Midbrain (tissue), 1 donor: ENCODE results near the gene USP30.

ENCODE experiments used
- DNase-seq: peaks from one replicate; lab custom pipeline; 2025; lab: John Stamatoyannopoulos, UW

The USP30 gene

GRCh38 chr12:109126784-109127183 lies 74.4 kb downstream of the USP30 start:
- no peak for DNase-seq

DNA sequence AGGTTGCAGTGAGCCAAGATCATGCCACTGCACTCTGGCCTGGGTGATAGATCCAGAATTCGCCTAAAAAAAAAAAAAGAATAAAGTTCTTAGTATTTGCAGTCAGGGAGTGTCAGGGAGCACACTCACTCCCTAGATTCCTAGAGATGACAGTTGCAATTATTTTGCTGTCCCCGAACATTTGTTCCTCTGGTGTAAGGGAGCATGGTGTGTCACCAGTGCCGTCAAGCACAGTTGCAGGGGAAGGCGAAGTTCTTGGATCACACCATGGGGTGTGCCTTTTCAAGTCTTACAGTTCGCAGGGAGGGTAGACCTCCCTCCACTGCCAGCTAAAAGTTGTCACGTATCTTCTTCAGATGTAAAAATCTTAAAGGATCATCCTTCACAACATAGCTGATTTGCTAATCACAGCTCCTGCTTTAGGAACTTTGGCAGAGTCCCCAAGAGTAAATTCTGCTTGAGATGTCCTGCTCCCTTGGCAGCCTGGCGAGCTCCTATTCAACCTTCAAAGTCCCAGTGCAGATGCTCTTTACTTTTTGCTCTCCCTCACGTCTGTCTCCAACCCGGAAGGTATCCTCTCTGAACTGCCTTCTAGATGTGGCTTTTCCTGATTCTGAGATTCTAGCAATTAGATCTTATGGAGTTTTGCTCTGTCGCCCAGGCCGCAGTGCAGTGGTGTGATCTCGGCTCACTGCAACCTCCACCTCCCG lies 75.3 kb downstream of the USP30 start:
- no peak for DNase-seq

DNA sequence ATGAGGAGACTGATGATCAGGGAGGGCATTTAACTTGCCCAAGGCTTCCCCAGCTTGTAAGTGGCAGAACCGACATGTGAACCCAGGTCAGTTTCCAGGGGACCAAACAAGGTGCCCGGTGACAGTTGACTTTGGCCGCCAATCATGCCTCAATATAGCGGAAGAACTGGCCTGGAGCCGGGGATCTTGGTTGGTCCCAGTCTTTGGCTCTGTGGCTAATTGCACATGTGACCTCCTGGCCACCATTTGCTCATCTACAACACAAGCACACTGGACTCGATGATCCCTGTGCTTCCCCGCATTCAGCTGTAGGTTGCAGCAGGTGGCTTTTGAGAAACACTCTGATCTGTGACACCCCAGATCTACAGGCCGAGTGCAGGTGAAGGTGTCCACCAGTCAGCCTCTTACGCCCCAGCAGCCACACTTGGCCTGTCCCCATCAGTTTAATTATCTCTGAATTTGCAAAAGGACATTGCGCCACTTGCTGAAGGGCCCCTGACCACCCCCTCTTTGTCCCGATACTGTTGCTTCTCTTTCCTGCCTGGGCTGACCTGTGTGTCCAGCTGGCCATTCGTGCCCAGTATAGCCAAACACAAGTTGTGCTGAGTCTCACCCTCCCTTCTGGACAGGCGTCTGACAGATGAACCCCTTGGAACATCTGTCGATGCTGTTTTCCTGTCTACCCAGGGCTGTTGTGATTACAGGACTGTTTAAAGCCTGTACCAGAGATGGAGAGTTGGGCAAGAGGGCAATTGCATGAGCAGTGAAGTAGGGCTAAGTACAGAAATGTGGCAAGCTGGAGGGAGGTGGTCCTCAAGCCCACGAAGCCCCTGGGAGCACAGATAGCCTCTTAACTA lies 78.1 kb downstream of the USP30 start:
- no peak for DNase-seq

- DNase-seq = peak; percentile 18
Measured at GRCh38 chr12:109131154-109132050, 79.0 kb downstream of the USP30 start.

GRCh38 chr12:109134186-109134917 lies 82.0 kb downstream of the USP30 start:
- no peak for DNase-seq

GRCh38 chr12:109137055-109137454 lies 84.7 kb downstream of the USP30 start:
- DNase-seq = no peak
